GM21529 (cell line): Measurements from ENCODE around the gene ADAMTS5.

ENCODE experiments used
- ATAC-seq: cut with Tn5 transposase; IDR thresholded peaks from one replicate; pipeline ENCODE4 v1.9.1; 2021; ENCODE audit not compliant: unreplicated experiment

ADAMTS5 gene

DNA sequence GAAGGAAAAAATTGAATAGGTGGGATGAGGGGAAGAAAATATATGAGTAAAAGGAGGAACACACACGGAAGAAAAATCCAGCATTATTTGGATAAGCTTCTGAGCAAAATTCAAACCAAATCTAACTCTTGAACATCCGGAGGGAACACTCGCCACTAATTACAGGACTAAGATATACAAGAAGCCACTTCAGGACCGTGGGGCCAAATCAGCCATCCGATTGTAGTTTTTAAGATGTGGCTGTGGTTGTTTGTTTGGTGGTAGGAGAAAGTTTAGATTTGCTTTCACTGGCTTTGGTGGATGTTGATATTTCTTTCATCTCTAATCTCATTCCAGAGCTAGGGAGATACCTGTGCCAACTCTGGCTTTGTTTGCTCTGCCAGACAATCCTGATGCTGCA lies 78.0 kb downstream of the ADAMTS5 start:
- ATAC-seq, result no peak

DNA sequence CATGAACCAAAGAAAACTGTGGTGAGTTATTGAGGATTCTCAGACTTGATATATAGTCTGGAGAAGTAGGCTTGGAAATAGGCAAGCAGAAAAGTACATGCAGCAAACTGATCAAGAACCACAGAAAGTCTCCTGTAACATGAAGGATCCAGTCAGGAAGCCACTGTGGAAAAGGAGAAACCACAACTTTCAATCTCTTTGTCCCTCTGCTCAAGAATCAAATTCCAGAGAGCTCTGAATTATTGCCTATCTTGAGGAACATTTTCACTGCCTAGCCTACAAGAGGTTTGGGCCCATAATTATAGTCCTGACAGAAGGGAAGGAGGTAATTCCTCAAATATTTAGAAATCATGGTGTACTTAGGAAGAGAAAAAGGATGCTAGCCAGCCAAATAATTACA lies 78.6 kb downstream of the ADAMTS5 start:
- ATAC-seq, result no peak

DNA sequence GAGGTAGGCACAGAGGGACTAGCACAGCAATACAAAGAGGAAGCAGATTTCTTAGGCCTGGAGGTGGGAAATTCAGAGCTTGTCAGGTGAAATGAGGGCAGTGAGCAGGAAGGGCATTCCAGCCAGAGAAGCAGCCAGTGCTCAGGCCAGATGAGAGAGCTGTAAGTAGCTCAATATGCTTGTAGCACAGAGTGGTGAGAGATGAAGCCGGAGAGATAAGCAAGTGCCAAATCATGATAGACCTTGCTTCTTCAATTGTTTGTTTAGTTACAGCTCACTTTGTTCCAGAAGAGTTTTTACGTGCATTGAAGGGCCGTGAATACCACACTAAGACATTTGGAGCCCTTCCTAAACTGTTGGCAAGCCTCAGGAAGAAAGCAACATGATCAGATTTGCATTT lies 79.6 kb downstream of the ADAMTS5 start:
- no peak for ATAC-seq

DNA sequence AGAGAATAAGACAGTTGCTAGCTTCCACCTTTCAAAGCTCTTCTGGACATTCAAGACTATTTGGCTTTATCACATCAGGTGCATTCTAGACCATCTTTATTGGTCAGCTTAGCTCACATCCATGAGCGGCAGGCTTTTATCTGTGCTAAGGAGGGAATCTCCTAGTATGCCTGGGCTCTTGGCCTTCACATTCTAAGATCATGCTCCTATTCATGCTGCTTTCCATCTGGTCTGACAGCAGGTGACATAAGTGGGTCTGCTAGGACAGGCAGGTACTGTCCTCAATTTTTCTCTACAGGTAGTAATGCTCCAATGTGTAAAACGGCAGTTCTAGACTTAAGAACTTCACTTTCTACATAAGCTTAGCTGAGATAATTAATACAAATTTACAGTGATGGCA lies 82.5 kb downstream of the ADAMTS5 start:
- ATAC-seq, result no peak

DNA sequence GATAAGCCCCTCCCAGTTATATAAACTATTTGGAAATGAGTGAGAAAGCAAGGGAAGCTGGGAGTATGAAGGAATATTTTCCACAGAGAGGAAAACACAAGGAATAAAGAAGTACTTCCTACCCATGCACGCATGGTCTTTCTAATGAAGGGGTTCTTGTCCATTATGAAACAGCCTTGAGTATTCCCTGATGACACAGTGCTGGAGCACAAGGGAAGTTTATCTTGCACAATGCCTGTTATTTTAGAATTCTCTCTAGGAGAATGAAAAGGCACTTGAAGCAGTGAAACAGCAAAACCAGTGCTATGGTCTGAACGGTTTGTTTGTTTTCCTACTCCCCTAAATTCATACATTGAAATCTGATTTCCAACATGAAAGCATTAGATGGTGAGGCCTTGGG lies 83.1 kb downstream of the ADAMTS5 start:
- no peak for ATAC-seq

DNA sequence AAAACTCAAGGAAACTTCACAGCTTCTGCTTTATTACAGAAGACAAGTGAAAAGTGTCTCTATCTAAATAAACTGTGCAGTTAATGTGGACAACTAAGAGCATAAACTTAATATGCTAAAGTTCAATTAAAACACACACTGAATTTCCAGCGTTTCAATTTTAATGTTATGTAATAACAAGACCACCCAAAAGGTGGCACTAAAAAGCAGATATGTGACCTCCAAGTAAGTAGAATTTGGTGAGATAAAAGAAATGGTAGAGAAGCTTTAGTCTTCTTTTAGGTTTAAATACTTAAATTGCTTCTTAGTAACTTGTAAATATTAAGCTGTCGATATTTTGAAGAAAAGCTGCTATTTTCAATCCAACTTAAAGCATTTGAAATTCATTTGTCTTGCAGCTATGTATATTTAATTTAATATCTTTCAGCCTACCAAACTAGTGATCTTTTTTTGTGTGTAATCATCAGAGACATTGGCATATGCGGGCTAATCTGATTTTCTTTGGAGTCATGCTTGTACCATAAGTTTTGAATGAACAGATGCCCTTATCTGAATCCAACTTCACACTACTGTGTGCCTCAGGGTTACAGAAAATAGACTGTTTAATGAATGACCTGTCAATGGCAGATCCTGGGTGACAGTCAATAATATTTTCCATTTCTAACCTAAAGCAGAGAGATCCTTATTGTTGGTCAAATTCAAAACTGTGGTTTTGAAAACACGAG lies 85.2 kb downstream of the ADAMTS5 start:
- no peak for ATAC-seq

DNA sequence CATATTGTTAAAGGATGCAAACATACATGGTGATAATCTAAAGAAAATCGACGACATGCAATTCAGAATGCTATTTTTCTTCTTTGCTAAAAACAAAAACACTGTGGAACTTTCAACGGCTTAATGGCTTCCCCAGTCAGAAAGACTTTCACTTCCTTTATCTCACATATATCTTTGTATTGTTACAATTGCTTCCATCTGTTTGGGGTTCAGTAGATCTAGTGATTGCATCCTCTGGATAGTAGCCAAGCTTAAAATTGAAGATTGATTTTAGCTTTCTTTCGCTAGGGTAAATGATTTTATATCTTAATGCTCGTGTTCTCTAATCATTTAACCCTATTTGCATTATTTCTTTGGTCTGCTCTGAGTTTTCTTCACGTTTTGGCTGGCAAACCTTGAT lies 89.9 kb downstream of the ADAMTS5 start:
- no peak for ATAC-seq

DNA sequence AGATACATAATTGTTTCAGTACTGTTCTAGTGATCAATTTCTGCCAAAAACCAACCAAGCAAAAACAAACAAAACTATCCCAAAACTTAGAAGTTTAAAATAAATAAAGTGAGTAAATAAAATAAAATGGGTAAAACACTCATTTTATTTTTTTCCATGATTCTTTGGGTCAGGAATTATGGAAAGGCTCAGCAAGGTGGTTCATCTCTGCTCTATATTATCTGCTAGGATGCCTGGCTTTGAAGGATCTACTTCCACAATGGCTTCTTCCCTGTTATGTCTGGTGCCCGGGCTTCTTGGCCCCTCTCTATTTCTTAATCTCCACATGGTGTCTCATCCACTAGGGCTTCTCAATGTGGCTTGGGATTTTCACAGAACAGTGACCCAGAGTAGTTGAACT lies 92.5 kb downstream of the ADAMTS5 start:
- no peak for ATAC-seq
